Prostate gland (tissue), 2 donors: Measurements from ENCODE around the gene KCNG2.

Experiments used
- POLR2A ChIP-seq: fragments of 450-650 bp; IDR thresholded peaks from one replicate; pipeline ENCODE4 v1.6.1; 2016; ENCODE audit warnings: antibody characterized with exemption, mild to moderate bottlenecking
- POLR2AphosphoS5 ChIP-seq: sonication (generic); formaldehyde crosslinking; IDR thresholded peaks from one replicate; pipeline ENCODE4 v1.6.1; 2017; ENCODE audit warnings: antibody characterized with exemption
- TF ChIP-seq, protein P1 (sequence below), 4 experiments: fragments of 200-600 bp in 2 of 4; fragments of 450-650 bp in 2 of 4; sonication (generic) in 2 of 4; IDR thresholded peaks; 1 replicate in 3 of 4; 2 replicates in 1 of 4; pipeline ENCODE4 v1.5.1; 2016 to 2019; ENCODE audit warnings: antibody characterized with exemption in 4 of 4, mild to moderate bottlenecking in 2 of 4, moderate library complexity in 2 of 4

- TF ChIP-seq POLR2A: no peak
- TF ChIP-seq, protein P1, sequence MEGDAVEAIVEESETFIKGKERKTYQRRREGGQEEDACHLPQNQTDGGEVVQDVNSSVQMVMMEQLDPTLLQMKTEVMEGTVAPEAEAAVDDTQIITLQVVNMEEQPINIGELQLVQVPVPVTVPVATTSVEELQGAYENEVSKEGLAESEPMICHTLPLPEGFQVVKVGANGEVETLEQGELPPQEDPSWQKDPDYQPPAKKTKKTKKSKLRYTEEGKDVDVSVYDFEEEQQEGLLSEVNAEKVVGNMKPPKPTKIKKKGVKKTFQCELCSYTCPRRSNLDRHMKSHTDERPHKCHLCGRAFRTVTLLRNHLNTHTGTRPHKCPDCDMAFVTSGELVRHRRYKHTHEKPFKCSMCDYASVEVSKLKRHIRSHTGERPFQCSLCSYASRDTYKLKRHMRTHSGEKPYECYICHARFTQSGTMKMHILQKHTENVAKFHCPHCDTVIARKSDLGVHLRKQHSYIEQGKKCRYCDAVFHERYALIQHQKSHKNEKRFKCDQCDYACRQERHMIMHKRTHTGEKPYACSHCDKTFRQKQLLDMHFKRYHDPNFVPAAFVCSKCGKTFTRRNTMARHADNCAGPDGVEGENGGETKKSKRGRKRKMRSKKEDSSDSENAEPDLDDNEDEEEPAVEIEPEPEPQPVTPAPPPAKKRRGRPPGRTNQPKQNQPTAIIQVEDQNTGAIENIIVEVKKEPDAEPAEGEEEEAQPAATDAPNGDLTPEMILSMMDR (IDR thresholded peaks at IDR 0.05): no peak
- TF ChIP-seq POLR2AphosphoS5: no peak
Observed at GRCh38 chr18:79771446-79772107, 26.2 kb upstream of the KCNG2 start.
